Transverse colon (tissue), 4 donors: Measurements from ENCODE around the gene PSMD14. TPM values are rescaled to one million over a fixed set of nuclear protein-coding genes. Genes with fewer than 3 reads are reported as not detected.
A peak's percentile ranks its signal among the peaks of the same experiment; 100 is the strongest.

Source experiments
- DNase-seq: peaks from one replicate; pipeline ENCODE4 v3.0.0-alpha.2; 2019
- H3K27ac ChIP-seq, 4 donors: fragments of 200-600 bp; sonication (generic); 2 replicates each; pipeline ENCODE4 v1.5.1; 2016 to 2018; ENCODE audit warnings: inconsistent platforms in 4 of 4
- H3K27me3 ChIP-seq: fragments of 200-600 bp; sonication (generic); 2 replicates; pipeline ENCODE4 v1.5.1; 2017; ENCODE audit warnings: inconsistent platforms
- H3K36me3 ChIP-seq, 4 donors: fragments of 200-600 bp; sonication (generic); 2 replicates each; pipeline ENCODE4 v1.5.1; 2017 to 2019; ENCODE audit warnings: inconsistent platforms in 4 of 4
- H3K4me1 ChIP-seq, 4 donors: fragments of 200-600 bp; sonication (generic); 2 replicates each; pipeline ENCODE4 v1.5.1; 2017 to 2020; ENCODE audit warnings: inconsistent platforms in 4 of 4
- H3K4me3 ChIP-seq, 4 donors: fragments of 200-600 bp; sonication (generic); 1 replicate in 1 of 4; 2 replicates in 3 of 4; pipeline versions ENCODE4 v1.5.1 to v1.6.1; 2017 to 2019; ENCODE audit warnings: inconsistent platforms in 4 of 4
- H3K9me3 ChIP-seq, 2 donors: fragments of 200-600 bp; sonication (generic); 2 replicates each; pipeline ENCODE4 v1.5.1; 2017 to 2019; ENCODE audit warnings: inconsistent platforms in 2 of 2
- CTCF ChIP-seq, 5 experiments: fragments of 200-600 bp in 3 of 5; fragments of 450-650 bp in 2 of 5; sonication (generic) in 3 of 5; IDR thresholded peaks; 1 replicate in 2 of 5; 2 replicates in 3 of 5; pipeline ENCODE4 v1.5.1; 2016 to 2017; ENCODE audit warnings: antibody characterized with exemption in 5 of 5, inconsistent platforms in 3 of 5, mild to moderate bottlenecking in 2 of 5, moderate library complexity in 1 of 5
- EP300 ChIP-seq: sonication (generic); formaldehyde crosslinking; IDR thresholded peaks from one replicate; pipeline ENCODE4 v1.6.1; 2017; ENCODE audit warnings: antibody characterized with exemption, low read depth
- POLR2A ChIP-seq: fragments of 450-650 bp; IDR thresholded peaks from one replicate; pipeline ENCODE4 v1.6.1; 2016; ENCODE audit warnings: antibody characterized with exemption, mild to moderate bottlenecking, moderate library complexity
- POLR2AphosphoS5 ChIP-seq, 3 donors: sonication (generic); formaldehyde crosslinking; IDR thresholded peaks; one replicate each; pipeline ENCODE4 v1.6.1; 2016; ENCODE audit warnings: antibody characterized with exemption in 3 of 3
- WGBS, 2 donors: methylation state at CpG; one replicate each; pipeline ENCODE4 v1.1.5; 2018; ENCODE audit warnings: low coverage in 1 of 2; 5-methylcytosine and 5-hydroxymethylcytosine counted together
- in situ Hi-C, 4 donors: fragments of 200-750 bp; cut with MboI; loops; one replicate each; pipeline versions ENCODE4 v1.15.0 to v1.15.1; 2017; ENCODE audit warnings: low sequenced_read_pairs in 3 of 4, low pct_ligation_motif_present in 1 of 4, low pct_unique_long_range_greater_than_20kb in 1 of 4
- intact Hi-C: fragments of 100-400 bp; cut with DNase I; formaldehyde crosslinking; loops from one replicate; pipeline ENCODE4 v1.15.1; 2023; ENCODE audit warnings: low total_unique reads
- total RNA-seq, 4 donors: library from RNA; depleted of rRNA; stranded (reverse); fragments of >200 nt; gene quantifications; one replicate each; pipeline ENCODE4 v1.1.0, GENCODE V29; 2016

PSMD14 gene
- total RNA-seq, 4 donors from 2014 or later, result 5.2 to 30.1 (median 22.6) TPM

- no peaks in the 10 kb centered on the region for H3K36me3 ChIP-seq
- no peak for DNase-seq
- in situ Hi-C loops (no loop called here), intact Hi-C loops (loop anchor here (10.0 kb wide), 1 partner anchor 1457 kb away; no protein-coding TSS in a partner anchor)
- H3K27me3 ChIP-seq, result no peaks in the 10 kb centered on the region
- H3K27ac ChIP-seq, result no peak overlapping the region
- TF ChIP-seq POLR2A (no peak), POLR2AphosphoS5 (IDR thresholded peaks at IDR 0.05) (no peak), EP300 (no peak), CTCF (IDR thresholded peaks at IDR 0.05) (no peak)
- no peaks in the 10 kb centered on the region for H3K9me3 ChIP-seq
- peaks cover 0 to 4% (median 0%) of the 10 kb centered on the region in 4 donors for H3K4me1 ChIP-seq
- no peak overlapping the region for H3K4me3 ChIP-seq
- WGBS, 2 donors, result 91 to 100% methylated on average over 2 of the region's 2 CpGs
Observed at GRCh38 chr2:161407597-161407996, 99.4 kb downstream of the PSMD14 start.

GRCh38 chr2:161409308-161409907, 101.2 kb downstream of the PSMD14 start:
- in situ Hi-C loops (no loop called here), intact Hi-C loops (loop anchor here (10.0 kb wide), 1 partner anchor 1455 kb away; no protein-coding TSS in a partner anchor)
- no peak for TF ChIP-seq POLR2A
- no peak for TF ChIP-seq CTCF (IDR thresholded peaks at IDR 0.05)
- no peak for TF ChIP-seq POLR2AphosphoS5 (IDR thresholded peaks at IDR 0.05)
- no peak for TF ChIP-seq EP300
- 50 to 76% methylated on average over 1 of the region's 1 CpG for WGBS, 2 donors
- Histone ChIP-seq H3K36me3 (no peaks in the 10 kb centered on the region), H3K27me3 (peaks cover 13% of the 10 kb centered on the region), H3K4me3 (no peak overlapping the region), H3K9me3 (no peaks in the 10 kb centered on the region), H3K27ac (no peak overlapping the region), H3K4me1 (peaks cover 4 to 10% (median 5%) of the 10 kb centered on the region in 4 donors)
- no peak for DNase-seq

GRCh38 chr2:161412346-161412745, 104.1 kb downstream of the PSMD14 start:
- Histone ChIP-seq H3K9me3 (no peaks in the 10 kb centered on the region), H3K27me3 (peaks cover 42% of the 10 kb centered on the region), H3K4me3 (no peak overlapping the region), H3K27ac (no peak overlapping the region), H3K4me1 (peaks cover 17 to 38% (median 27%) of the 10 kb centered on the region in 4 donors), H3K36me3 (no peaks in the 10 kb centered on the region)
- no peak for TF ChIP-seq POLR2AphosphoS5 (IDR thresholded peaks at IDR 0.05)
- TF ChIP-seq POLR2A, result no peak
- TF ChIP-seq EP300, result no peak
- no peak for TF ChIP-seq CTCF (IDR thresholded peaks at IDR 0.05)
- in situ Hi-C loops, result no loop called here
- intact Hi-C loops, result no loop called here
- no peak for DNase-seq

- DNase-seq, result peak; percentile 22
- in situ Hi-C loops, result no loop called here
Observed at GRCh38 chr2:161414042-161415033, 106.1 kb downstream of the PSMD14 start.

More at GRCh38 chr2:161414042-161415033, 106.1 kb downstream of the PSMD14 start:
- 7 to 46% methylated on average over 4 to 53 of the region's 69 CpGs for WGBS, 2 donors
- Histone ChIP-seq H3K9me3 (no peaks in the 10 kb centered on the region), H3K4me1 (peaks cover 23 to 51% (median 37%) of the 10 kb centered on the region in 4 donors), H3K27ac (no peak overlapping the region), H3K4me3 (peak overlapping the region; percentile 8 to 55 (median 32)), H3K27me3 (peaks cover 62% of the 10 kb centered on the region), H3K36me3 (no peaks in the 10 kb centered on the region)
- intact Hi-C loops, result no loop called here
- TF ChIP-seq CTCF (IDR thresholded peaks at IDR 0.05) (no peak), EP300 (no peak), POLR2A (no peak), POLR2AphosphoS5 (IDR thresholded peaks at IDR 0.05) (no peak)
